Activated CD4-positive, alpha-beta T cell treated with anti-CD3 and anti-CD28 coated beads, Interleukin-2, amount 10 ng/mL, durations not matched to agents 24 days and 14 days (primary cell): ENCODE measurements around the gene TPSB2. TPM values are rescaled to one million over a fixed set of nuclear protein-coding genes. Genes with fewer than 3 reads are reported as not detected.
"Not testable (repeated sequence)": the region's sequence is repeated elsewhere in the genome, so short reads cannot be mapped to it uniquely, and the experiment has no call there.

ENCODE experiments used
- DNase-seq: peaks from one replicate; pipeline ENCODE4 v3.0.0; 2022
- H3K27ac Mint-ChIP-seq: one replicate; pipeline ENCODE4 v1.8.0; 2022; ENCODE audit warnings: mild to moderate bottlenecking, mixed read lengths
- H3K27me3 Mint-ChIP-seq: one replicate; pipeline ENCODE4 v1.8.0; 2022; ENCODE audit warnings: mixed read lengths
- H3K36me3 Mint-ChIP-seq: one replicate; pipeline ENCODE4 v1.8.0; 2022; ENCODE audit warnings: low read depth, mild to moderate bottlenecking, mixed read lengths
- H3K4me1 Mint-ChIP-seq: one replicate; pipeline ENCODE4 v1.8.0; 2021; ENCODE audit warnings: mixed read lengths
- H3K4me3 Mint-ChIP-seq: one replicate; pipeline ENCODE4 v1.8.0; 2022; ENCODE audit warnings: mild to moderate bottlenecking, moderate library complexity, mixed read lengths
- H3K9me3 Mint-ChIP-seq: one replicate; pipeline ENCODE4 v1.8.0; 2021; ENCODE audit warnings: mixed read lengths
- intact Hi-C: fragments of 100-400 bp; cut with micrococcal nuclease; formaldehyde crosslinking; loops from one replicate; pipeline ENCODE4 v1.15.1; 2023
- total RNA-seq: library from RNA; stranded (reverse); gene quantifications from 2 replicates; pipeline ENCODE4 v1.2.3, GENCODE V29; 2022

Gene TPSB2
- total RNA-seq, 1 donor from 2014 or later, result not detected

GRCh38 chr16:1256874-1257322 lies 26.9 kb upstream of the TPSB2 start:
- Mint-ChIP-seq H3K27ac (no peak overlapping the region), H3K4me3 (no peak overlapping the region), H3K9me3 (no peaks in the 10 kb centered on the region), H3K4me1 (peaks cover 4% of the 10 kb centered on the region), H3K27me3 (peaks cover 13% of the 10 kb centered on the region), H3K36me3 (no peaks in the 10 kb centered on the region)
- intact Hi-C loops, result no loop called here
- DNase-seq, result no peak

- H3K27ac Mint-ChIP-seq, H3K27me3 Mint-ChIP-seq, H3K4me1 Mint-ChIP-seq, H3K4me3 Mint-ChIP-seq, H3K36me3 Mint-ChIP-seq, H3K9me3 Mint-ChIP-seq, intact Hi-C loops, DNase-seq: not testable (repeated sequence)
These were observed 26.4 kb upstream of the TPSB2 start for GRCh38 chr16:1256296-1256873.

GRCh38 chr16:1255276-1256122 lies 25.5 kb upstream of the TPSB2 start, which contains the start of gene TPSD1:
TPSD1 (plus strand) TSS chr16:1256069; CDS start chr16:1256281, 212 bp downstream.
- H3K27me3 Mint-ChIP-seq, H3K4me3 Mint-ChIP-seq, intact Hi-C loops, H3K4me1 Mint-ChIP-seq, DNase-seq, H3K9me3 Mint-ChIP-seq, H3K27ac Mint-ChIP-seq, H3K36me3 Mint-ChIP-seq: not testable (repeated sequence)

GRCh38 chr16:1254821-1255220 lies 24.8 kb upstream of the TPSB2 start:
- H3K4me1 Mint-ChIP-seq, H3K27me3 Mint-ChIP-seq, H3K9me3 Mint-ChIP-seq, H3K27ac Mint-ChIP-seq, intact Hi-C loops, H3K36me3 Mint-ChIP-seq, DNase-seq, H3K4me3 Mint-ChIP-seq: not testable (repeated sequence)

- H3K4me1 Mint-ChIP-seq, H3K36me3 Mint-ChIP-seq, H3K27me3 Mint-ChIP-seq, H3K4me3 Mint-ChIP-seq, DNase-seq, H3K9me3 Mint-ChIP-seq, intact Hi-C loops, H3K27ac Mint-ChIP-seq: not testable (repeated sequence)
These were observed 23.8 kb upstream of the TPSB2 start for GRCh38 chr16:1253701-1254364.

GRCh38 chr16:1249031-1249755 lies 19.2 kb upstream of the TPSB2 start:
- H3K27ac Mint-ChIP-seq, intact Hi-C loops, DNase-seq, H3K4me3 Mint-ChIP-seq, H3K4me1 Mint-ChIP-seq, H3K9me3 Mint-ChIP-seq, H3K36me3 Mint-ChIP-seq, H3K27me3 Mint-ChIP-seq: not testable (repeated sequence)

GRCh38 chr16:1247903-1248537 lies 18.0 kb upstream of the TPSB2 start:
- H3K27me3 Mint-ChIP-seq, H3K27ac Mint-ChIP-seq, intact Hi-C loops: not testable (repeated sequence)

GRCh38 chr16:1245452-1246020 lies 15.6 kb upstream of the TPSB2 start:
- intact Hi-C loops, result no loop called here
- Mint-ChIP-seq H3K9me3 (no peaks in the 10 kb centered on the region), H3K4me3 (no peak overlapping the region), H3K27ac (no peak overlapping the region), H3K36me3 (no peaks in the 10 kb centered on the region), H3K27me3 (peaks cover 4% of the 10 kb centered on the region), H3K4me1 (peaks cover 4% of the 10 kb centered on the region)
- no peak for DNase-seq

More at GRCh38 chr16:1247903-1248537, 18.0 kb upstream of the TPSB2 start:
- H3K9me3 Mint-ChIP-seq, H3K4me3 Mint-ChIP-seq, H3K4me1 Mint-ChIP-seq, DNase-seq, H3K36me3 Mint-ChIP-seq: not testable (repeated sequence)

- H3K9me3 Mint-ChIP-seq, result no peaks in the 10 kb centered on the region
- H3K36me3 Mint-ChIP-seq, result no peaks in the 10 kb centered on the region
- intact Hi-C loops, result no loop called here
- no peak overlapping the region for H3K27ac Mint-ChIP-seq
- no peak for DNase-seq
- H3K27me3 Mint-ChIP-seq, result peaks cover 4% of the 10 kb centered on the region
- H3K4me1 Mint-ChIP-seq, result peaks cover 4% of the 10 kb centered on the region
- H3K4me3 Mint-ChIP-seq, result no peak overlapping the region
These were observed 14.9 kb upstream of the TPSB2 start for GRCh38 chr16:1244881-1245280.

- H3K27me3 Mint-ChIP-seq, intact Hi-C loops, H3K27ac Mint-ChIP-seq, H3K36me3 Mint-ChIP-seq, DNase-seq, H3K4me3 Mint-ChIP-seq, H3K9me3 Mint-ChIP-seq, H3K4me1 Mint-ChIP-seq: not testable (repeated sequence)
These were observed 14.2 kb upstream of the TPSB2 start for GRCh38 chr16:1243907-1244850.

- H3K4me1 Mint-ChIP-seq, H3K9me3 Mint-ChIP-seq, H3K27ac Mint-ChIP-seq, DNase-seq, H3K4me3 Mint-ChIP-seq, intact Hi-C loops, H3K27me3 Mint-ChIP-seq, H3K36me3 Mint-ChIP-seq: not testable (repeated sequence)
These were observed 13.4 kb upstream of the TPSB2 start for GRCh38 chr16:1243363-1243762.

- H3K27me3 Mint-ChIP-seq, H3K27ac Mint-ChIP-seq, H3K36me3 Mint-ChIP-seq, intact Hi-C loops, H3K4me3 Mint-ChIP-seq, H3K4me1 Mint-ChIP-seq, H3K9me3 Mint-ChIP-seq, DNase-seq: not testable (repeated sequence)
These were observed 11.1 kb upstream of the TPSB2 start for GRCh38 chr16:1241081-1241480.
